Measurements from ENCODE around the gene FURIN. TPM values are rescaled to one million over a fixed set of nuclear protein-coding genes. Genes with fewer than 3 reads are reported as not detected.

FURIN gene
- total and polyA plus RNA-seq, 2 experiments from 2014 or later: 57.7 to 79.6 TPM

DNA sequence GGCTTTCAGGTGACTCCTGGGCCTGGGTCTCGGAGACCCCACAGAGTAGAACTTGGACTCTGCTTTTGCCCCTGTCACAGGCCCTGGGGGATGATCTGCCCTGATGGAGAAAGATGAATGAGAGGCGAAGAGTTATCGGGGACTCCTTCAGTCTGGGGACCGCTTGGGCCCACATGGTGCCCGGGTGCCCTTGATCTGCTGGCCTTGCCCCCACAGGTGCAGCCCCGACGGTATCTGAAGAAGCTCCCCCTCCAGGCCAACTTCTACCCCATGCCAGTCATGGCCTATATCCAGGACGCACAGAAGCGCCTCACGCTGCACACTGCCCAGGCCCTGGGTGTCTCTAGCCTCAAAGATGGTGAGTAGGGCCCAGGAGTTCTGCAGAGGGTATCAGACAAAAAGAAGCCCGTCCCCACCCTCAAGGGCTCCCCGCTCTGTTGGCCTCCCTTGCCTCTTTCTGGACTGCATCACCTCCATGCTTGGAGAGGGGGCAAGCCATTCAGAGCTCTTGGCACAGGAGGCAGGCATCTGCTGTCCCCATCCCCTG, 45.1 kb downstream of the FURIN start:
- no peak overlapping the region for H3K27ac ChIP-seq
- no peaks in the 10 kb centered on the region for H3K27me3 ChIP-seq
- peaks cover 5% of the 10 kb centered on the region for H3K4me1 ChIP-seq (ENCODE audit: low read depth)
- H3K9me3 ChIP-seq (ENCODE audit: low read depth): no peaks in the 10 kb centered on the region
- no peak overlapping the region for H3K4me3 ChIP-seq
- DNase-seq (ENCODE audit: low read depth in 1 of 2, low spot score in 1 of 2): no peak
- H3K36me3 ChIP-seq: peaks cover 20% of the 10 kb centered on the region
- TF ChIP-seq, protein P1, sequence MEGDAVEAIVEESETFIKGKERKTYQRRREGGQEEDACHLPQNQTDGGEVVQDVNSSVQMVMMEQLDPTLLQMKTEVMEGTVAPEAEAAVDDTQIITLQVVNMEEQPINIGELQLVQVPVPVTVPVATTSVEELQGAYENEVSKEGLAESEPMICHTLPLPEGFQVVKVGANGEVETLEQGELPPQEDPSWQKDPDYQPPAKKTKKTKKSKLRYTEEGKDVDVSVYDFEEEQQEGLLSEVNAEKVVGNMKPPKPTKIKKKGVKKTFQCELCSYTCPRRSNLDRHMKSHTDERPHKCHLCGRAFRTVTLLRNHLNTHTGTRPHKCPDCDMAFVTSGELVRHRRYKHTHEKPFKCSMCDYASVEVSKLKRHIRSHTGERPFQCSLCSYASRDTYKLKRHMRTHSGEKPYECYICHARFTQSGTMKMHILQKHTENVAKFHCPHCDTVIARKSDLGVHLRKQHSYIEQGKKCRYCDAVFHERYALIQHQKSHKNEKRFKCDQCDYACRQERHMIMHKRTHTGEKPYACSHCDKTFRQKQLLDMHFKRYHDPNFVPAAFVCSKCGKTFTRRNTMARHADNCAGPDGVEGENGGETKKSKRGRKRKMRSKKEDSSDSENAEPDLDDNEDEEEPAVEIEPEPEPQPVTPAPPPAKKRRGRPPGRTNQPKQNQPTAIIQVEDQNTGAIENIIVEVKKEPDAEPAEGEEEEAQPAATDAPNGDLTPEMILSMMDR (IDR thresholded peaks at IDR 0.05; ENCODE audit: low read depth, low read length): no peak

DNA sequence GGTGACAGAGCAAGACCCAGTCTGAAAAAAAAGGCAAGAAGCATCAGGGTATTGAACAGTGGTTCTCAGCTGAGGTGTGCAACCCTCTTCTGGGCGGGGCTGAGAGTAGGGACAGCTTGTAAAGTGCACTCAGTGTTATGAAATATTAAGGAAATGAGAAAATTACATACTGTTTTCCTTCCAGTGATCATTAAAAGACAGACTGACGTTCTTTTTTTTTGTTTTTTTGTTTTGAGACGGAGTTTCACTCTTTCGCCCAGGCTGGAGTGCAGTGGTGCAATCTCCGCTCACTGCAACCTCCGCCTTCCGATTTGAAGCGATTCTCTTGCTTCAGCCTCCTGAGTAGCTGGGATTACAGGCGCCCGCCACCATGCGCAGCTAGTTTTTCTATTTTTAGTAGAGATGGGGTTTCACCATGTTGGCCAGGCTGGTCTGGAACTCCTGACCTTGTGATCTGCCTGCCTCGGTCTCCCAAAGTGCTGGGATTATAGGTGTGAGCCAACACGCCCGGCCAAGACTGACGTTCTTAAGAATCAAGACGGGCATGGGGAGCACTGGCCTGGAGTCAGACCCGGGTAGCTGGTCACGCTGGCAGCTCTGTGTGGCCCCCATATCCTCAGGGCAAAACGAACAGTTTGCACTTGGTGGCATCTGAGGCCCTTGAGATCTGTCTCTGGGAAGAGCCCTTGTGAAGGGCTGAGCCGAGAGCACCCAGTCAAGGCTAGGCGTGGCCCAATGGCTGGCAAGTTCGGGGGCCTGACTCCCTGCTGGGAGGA, 46.1 kb downstream of the FURIN start:
- no peaks in the 10 kb centered on the region for H3K9me3 ChIP-seq (ENCODE audit: low read depth)
- TF ChIP-seq, protein P1 (IDR thresholded peaks at IDR 0.05; ENCODE audit: low read depth, low read length): no peak
- peaks cover 22% of the 10 kb centered on the region for H3K36me3 ChIP-seq
- no peak for DNase-seq (ENCODE audit: low read depth in 1 of 2, low spot score in 1 of 2)
- no peak overlapping the region for H3K27ac ChIP-seq
- no peak overlapping the region for H3K4me3 ChIP-seq
- peaks cover 5% of the 10 kb centered on the region for H3K4me1 ChIP-seq (ENCODE audit: low read depth)
- no peaks in the 10 kb centered on the region for H3K27me3 ChIP-seq

DNA sequence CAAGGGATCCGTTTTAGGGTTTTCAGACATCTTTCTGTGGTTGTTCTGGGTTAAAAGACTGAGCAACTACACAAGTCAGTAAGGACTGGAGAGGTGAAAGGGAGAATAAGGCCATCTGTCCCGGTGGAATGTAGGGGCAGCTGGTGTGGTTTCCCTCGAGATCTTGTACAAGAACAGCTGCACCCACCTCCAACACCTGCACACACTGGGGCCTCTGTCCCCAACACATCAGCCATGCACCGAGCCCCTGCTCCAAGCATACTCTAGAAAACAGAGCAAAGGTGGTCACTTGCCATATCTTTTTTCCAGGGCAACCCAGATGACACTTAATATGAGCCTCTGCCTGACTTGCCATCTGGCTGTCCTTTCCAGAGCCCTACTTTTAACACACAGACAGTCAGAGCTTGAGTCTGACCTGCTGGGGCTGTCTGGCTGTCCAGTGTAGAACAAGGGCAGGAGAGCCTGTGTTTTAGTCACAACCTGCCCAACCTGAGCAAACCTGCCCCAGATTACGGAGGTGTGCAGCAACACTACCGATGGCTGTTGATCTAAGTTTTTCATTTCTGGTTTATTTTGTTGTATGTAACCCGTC, 46.9 kb downstream of the FURIN start:
- H3K27ac ChIP-seq: peak overlapping the region; percentile 1
- TF ChIP-seq, protein P1 (IDR thresholded peaks at IDR 0.05; ENCODE audit: low read depth, low read length): no peak
- H3K9me3 ChIP-seq (ENCODE audit: low read depth): no peaks in the 10 kb centered on the region
- H3K27me3 ChIP-seq: no peaks in the 10 kb centered on the region
- H3K36me3 ChIP-seq: peaks cover 22% of the 10 kb centered on the region
- DNase-seq (ENCODE audit: low read depth in 1 of 2, low spot score in 1 of 2): no peak
- H3K4me3 ChIP-seq: no peak overlapping the region
- peaks cover 5% of the 10 kb centered on the region for H3K4me1 ChIP-seq (ENCODE audit: low read depth)

DNA sequence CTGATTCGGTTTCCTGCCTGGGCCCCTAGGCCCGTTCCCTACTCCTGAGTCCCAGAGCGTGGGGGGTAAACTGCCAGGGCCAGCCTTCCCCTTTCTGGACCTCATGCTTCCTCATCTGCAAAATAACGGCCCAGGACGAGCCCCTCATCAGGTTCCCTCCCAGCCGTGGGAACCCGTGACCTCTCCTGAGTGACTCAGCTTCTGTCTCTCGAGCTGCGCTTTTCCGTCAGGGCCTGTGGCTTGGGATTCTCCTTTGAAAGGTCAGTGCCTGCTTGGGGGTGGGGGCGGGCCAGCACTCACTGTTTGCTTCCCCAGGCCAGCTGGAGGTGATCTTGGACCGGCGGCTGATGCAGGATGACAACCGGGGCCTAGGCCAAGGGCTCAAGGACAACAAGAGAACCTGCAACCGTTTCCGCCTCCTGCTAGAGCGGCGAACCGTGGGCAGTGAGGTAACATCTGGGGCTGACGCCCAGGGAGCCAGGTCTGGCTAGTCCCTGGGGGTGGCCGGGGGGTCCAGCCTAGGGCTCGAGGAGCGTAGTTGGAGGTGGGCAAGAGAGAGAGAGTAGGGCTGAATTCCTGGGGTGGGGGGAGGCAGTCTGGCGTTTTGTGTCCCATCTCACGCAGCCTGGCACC, 47.5 kb downstream of the FURIN start:
- TF ChIP-seq, protein P1 (IDR thresholded peaks at IDR 0.05; ENCODE audit: low read depth, low read length): no peak
- H3K4me3 ChIP-seq: no peak overlapping the region
- no peaks in the 10 kb centered on the region for H3K9me3 ChIP-seq (ENCODE audit: low read depth)
- H3K4me1 ChIP-seq (ENCODE audit: low read depth): peaks cover 5% of the 10 kb centered on the region
- DNase-seq (ENCODE audit: low read depth in 1 of 2, low spot score in 1 of 2): peak in 1 of 2 donors; percentile 18
- peaks cover 26% of the 10 kb centered on the region for H3K36me3 ChIP-seq
- peak overlapping the region; percentile 39 for H3K27ac ChIP-seq
- H3K27me3 ChIP-seq: no peaks in the 10 kb centered on the region

DNA sequence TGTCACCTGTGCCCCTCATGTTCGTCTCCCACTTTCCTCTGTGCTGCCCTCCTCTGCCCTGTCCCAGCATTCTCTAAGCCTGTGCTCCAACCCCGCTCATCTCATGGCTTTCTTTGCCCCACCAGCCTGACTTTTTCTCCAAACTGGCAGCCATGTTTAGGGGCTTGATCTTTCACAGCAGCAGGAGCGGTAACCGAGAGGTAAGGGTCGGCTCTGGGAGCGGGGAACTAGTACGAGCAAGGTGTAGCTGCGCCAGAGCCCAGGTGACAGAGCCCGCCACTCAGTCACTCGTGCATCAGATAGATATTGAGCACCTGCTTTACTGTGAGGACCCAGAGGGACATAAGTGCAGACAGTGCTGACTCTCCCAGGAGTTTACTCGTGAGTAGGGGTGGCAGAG, 48.1 kb downstream of the FURIN start:
- DNase-seq (ENCODE audit: low read depth in 1 of 2, low spot score in 1 of 2): no peak
- peaks cover 23% of the 10 kb centered on the region for H3K36me3 ChIP-seq
- H3K4me1 ChIP-seq (ENCODE audit: low read depth): peaks cover 5% of the 10 kb centered on the region
- no peak overlapping the region for H3K4me3 ChIP-seq
- no peaks in the 10 kb centered on the region for H3K27me3 ChIP-seq
- TF ChIP-seq, protein P1 (IDR thresholded peaks at IDR 0.05; ENCODE audit: low read depth, low read length): no peak
- no peaks in the 10 kb centered on the region for H3K9me3 ChIP-seq (ENCODE audit: low read depth)
- peak overlapping the region; percentile 39 for H3K27ac ChIP-seq

All from cardiac muscle cell (in vitro differentiated cells and primary cell).